CD4-positive, alpha-beta T cell treated with Interleukin-1 beta for 1 hour (primary cell): ENCODE results near the gene CCDC51.

ENCODE experiments used
- DNase-seq, 2 donors: peaks; one replicate each; pipeline ENCODE4 v3.0.0-alpha.2; 2020 to 2022

CCDC51 gene

DNA sequence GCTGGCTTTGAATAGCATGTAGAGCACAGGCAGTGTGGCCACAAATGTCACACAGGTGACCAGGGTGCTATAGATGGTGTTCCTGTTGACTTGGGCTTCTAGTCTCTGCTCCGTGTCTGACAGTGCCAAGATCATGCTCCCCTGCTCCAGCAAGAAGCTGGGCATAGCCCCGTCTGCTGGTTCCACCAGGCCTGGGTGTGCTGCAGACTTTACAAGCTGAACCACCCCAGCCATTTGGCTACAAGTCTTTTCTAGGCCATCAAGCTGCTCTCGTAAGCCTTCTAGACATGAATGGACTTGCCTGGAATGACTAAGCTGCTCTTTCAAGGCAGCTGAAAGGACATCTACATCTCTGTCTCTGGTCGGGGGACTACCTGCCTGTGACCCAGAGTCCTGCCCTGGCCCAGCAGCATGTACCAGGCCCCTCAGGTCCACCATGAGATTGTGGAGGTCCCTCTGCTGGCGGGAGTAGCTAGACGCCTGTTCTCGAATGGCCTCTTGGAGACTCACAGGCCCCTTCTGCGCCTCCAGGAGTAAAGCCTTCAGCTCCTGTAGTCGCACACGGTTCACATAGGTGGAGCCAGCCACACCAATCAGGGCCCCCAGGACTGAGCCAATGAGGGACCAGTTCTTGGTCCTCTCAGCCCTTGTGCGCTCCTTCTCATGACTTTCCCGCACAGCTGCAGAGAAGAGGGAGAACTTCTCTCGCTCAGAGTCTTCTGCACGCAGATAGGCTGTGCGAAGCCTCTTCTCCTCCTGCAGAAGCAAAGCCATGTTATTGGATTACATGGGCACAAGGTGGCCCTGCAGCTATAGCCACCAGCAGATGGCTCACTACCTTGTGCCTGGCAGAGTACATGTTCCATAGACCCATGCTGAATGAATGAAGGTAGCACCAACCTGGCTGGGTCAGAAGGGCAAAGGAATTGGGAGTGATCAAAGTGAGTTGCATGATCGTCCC, 7.2 kb downstream of the CCDC51 start:
- DNase-seq = no peak

- no peak for DNase-seq
These were observed 8.5 kb downstream of the CCDC51 start for GRCh38 chr3:48431224-48432029.

- DNase-seq = no peak
These were observed 9.2 kb downstream of the CCDC51 start for GRCh38 chr3:48430708-48431101.

- no peak for DNase-seq
These were observed 9.8 kb downstream of the CCDC51 start, which contains the start of gene PLXNB1 for GRCh38 chr3:48429960-48430707. PLXNB1 (minus strand) TSS chr3:48430086; CDS start chr3:48424611, 5,475 bp downstream.

GRCh38 chr3:48429317-48429959, 10.5 kb downstream of the CCDC51 start:
- peak; percentile 69 to 71 for DNase-seq

DNA sequence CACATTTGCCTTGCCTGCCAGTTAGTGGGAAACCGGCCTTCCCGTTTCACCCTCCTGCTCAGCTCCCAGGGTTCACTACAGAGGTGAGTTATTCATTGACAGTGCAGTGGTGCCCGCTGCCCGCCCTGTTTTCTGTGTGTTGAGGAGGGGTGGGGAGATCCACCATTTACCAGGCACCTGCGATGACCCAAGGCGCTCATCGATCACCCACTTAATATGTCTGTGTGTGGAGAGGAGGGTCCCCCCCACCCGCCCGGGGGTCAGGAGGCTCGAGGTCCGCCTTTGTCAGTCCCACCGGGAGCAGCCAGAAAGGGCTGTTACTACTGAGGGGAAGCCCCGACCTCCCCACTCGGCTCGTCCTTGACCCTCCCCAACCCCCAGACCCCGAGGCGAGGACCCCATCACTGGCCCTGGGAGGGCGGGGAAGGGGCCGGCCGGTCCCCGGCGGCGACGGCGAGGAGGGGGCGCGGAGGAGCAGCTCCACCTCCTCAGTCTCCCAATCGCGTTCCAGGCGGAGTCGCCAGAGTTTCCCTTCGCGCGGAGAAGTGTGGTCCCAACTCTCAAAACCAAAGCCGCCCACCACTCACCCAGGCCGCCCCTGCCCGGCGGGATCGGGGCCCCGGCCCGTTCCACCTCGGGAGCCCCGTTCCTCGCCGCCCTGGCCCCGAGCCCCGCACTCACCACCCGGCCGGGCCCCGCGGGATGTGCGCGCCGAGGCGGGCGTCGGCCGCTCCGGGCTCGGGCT, 11.2 kb downstream of the CCDC51 start:
- DNase-seq = no peak

DNA sequence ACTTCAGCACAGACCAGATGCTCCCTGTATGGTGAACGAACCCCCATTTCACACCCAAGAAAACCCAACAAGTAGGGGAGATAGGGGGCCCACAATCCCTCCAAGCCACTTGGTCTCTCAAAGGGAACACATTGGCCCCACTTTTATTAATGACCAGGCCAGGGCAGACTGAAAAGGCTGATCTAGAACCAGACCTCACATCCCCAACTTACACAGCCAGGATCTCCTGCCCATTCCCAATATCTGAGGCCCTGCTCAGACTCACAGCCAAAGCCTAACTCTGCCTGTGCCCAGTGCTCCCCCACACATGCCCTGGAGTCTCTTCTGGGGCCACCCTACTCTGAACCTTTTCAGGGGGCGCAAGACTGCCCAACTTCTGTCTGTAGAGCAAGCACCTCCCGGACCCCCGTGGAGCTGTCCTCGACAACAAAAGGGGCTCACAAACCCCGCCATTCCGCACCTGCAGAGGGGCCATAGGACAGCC, 11.8 kb downstream of the CCDC51 start:
- DNase-seq = no peak

- no peak for DNase-seq
These were observed 12.3 kb downstream of the CCDC51 start for GRCh38 chr3:48427630-48427962.

DNA sequence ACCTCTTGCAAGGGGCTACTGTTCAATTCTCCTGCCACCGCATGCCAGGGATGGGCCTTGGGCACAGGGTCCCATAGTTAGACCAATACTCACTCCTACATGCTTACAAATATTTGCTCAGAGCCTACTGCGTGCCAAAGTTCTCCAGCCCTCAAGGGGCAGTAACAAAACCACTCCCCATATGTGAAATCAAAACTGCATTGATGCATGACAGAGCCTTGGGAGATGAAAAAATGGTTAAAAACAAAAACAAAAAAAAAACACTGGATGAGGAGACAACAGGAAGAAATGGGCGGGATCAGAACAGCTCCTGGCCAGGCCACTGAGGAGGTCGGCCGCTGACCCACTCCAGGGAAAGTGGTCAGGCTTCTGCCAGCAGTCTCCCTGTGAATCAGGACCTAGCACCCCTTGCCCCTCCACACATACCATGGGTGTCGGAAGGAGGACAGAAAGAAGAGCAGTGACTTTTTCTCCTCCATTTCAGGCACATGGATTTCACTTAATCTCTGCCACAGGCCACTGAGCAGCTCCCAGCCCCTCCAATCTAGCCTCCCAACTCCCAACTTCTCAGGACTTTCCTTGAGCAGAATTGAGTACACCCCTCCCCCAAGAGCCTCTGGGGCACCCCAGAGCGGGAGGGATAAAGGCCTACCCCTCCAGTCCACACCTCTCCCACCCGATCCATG, 12.8 kb downstream of the CCDC51 start:
- no peak for DNase-seq

DNA sequence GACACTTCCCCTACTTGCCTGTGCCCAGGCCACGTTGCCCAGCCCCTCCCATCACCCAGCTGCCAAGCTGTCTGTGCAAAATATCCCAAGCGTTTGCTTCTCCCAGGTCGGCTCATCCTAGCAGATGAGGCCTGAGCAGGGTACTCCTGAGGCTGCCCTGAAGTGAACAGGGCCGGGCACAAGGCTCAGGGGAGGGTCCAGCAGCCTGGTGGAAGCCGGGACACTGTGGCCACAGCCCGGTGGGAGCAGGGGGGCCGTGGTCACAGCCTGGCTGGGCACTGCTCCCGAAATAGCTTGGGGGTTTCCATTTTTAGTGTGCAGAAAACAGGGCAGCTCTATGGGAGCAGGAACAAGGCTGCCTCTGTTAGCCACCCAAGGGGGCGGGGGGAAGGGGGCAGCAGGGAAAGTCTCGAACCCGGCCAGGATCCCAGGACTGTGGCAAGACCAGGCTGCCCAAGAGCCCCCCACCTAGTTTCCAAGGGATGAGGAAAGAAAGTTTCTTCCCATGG, 13.5 kb downstream of the CCDC51 start:
- DNase-seq = no peak

- no peak for DNase-seq
These were observed 14.6 kb downstream of the CCDC51 start for GRCh38 chr3:48425281-48425812.

- DNase-seq = no peak
These were observed 15.8 kb downstream of the CCDC51 start for GRCh38 chr3:48423883-48424695.

- no peak for DNase-seq
These were observed 16.6 kb downstream of the CCDC51 start for GRCh38 chr3:48423241-48423882.

- no peak for DNase-seq
These were observed 17.2 kb downstream of the CCDC51 start for GRCh38 chr3:48422681-48423080.

DNA sequence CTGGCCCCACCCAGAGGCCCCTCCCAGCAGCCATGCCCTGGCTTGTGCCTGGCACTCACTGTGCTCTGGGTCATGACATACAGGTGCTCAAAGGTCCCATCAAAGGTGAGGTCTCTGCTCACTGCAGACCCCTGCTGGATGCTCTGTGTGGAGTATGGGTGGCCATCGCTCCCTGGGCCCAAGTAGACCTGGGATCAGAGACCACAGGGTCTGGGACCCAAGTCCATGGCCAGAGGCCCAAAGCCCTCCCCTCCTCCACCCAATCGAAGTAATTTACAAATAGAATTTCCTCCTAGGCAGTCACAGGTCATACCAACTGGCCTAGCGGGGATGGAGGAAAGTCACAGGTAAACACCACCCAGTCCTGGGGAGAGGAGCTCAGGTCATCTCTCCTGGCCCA, 17.6 kb downstream of the CCDC51 start:
- no peak for DNase-seq

GRCh38 chr3:48420561-48420960, 19.4 kb downstream of the CCDC51 start:
- DNase-seq = no peak

DNA sequence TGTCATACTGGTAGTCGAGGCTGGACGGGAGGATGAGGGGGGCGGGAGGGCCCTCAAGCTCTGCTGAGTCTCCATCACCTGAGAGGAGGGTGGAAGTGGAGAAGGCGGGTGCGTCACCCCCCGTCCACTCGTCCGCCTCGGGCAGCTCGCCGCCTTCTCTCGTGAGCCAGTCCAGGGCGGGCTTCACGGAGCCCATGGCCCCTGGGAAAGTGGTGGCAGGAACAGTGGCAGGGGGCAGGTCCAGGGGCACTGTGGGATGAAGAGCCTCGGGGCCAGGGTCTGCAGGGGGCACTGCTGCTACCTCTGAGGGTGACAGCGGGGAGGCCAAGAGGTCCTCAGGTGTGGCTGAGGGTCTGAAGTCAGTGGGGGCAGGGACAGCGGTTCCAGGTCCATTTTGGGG, 20.3 kb downstream of the CCDC51 start:
- DNase-seq = no peak

DNA sequence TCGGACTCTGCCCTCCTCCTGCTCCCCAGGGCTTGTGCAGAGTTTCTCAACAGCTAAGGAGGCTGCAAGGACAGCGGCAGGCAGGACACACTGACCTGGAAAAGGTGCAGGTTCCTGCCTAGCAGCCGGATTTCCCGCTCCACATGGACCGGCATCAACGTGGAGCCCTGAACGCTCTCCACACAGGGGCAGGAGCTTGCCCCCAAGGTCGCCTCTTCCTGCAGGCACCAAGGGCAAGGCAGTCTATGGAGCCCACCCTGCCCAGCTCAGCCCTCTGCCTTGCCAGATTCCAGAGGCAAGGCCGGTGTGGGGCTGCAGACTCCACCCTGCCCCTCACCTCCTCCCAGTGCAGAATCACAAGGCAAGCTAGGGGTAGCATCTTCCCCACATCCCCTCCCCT, 20.8 kb downstream of the CCDC51 start:
- no peak for DNase-seq

GRCh38 chr3:48418651-48419050, 21.3 kb downstream of the CCDC51 start:
- DNase-seq = no peak
